ENCODE data around the gene MTOR. TPM values are rescaled to one million over a fixed set of nuclear protein-coding genes. Genes with fewer than 3 reads are reported as not detected.

Gene MTOR
- total and polyA plus RNA-seq, 2 of the 8 experiments (the other 6 are each of a cell fraction or from before 2014, with no cell fraction given): 44.2 to 76.8 TPM

DNA sequence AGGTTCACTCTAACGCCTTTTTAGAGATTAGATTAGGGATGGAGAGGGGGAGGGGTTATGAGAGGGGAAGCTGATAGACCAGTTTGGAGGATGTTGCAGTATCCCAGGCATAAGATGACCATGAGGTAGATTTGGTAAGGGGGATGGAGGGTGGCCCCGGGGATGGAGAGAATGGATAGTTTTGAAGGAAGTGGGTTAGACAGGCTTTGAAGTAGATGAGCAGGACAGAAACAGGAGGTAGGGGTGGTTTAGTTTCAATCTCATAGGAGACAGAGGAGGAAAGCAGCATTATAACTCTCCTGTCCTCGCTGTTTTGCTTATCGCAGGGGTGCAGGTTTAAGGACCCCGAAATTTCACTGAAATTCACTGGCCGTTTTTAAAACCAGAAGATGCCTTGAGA, 22.4 kb upstream of the MTOR start (continued):
- TF ChIP-seq, protein P1, sequence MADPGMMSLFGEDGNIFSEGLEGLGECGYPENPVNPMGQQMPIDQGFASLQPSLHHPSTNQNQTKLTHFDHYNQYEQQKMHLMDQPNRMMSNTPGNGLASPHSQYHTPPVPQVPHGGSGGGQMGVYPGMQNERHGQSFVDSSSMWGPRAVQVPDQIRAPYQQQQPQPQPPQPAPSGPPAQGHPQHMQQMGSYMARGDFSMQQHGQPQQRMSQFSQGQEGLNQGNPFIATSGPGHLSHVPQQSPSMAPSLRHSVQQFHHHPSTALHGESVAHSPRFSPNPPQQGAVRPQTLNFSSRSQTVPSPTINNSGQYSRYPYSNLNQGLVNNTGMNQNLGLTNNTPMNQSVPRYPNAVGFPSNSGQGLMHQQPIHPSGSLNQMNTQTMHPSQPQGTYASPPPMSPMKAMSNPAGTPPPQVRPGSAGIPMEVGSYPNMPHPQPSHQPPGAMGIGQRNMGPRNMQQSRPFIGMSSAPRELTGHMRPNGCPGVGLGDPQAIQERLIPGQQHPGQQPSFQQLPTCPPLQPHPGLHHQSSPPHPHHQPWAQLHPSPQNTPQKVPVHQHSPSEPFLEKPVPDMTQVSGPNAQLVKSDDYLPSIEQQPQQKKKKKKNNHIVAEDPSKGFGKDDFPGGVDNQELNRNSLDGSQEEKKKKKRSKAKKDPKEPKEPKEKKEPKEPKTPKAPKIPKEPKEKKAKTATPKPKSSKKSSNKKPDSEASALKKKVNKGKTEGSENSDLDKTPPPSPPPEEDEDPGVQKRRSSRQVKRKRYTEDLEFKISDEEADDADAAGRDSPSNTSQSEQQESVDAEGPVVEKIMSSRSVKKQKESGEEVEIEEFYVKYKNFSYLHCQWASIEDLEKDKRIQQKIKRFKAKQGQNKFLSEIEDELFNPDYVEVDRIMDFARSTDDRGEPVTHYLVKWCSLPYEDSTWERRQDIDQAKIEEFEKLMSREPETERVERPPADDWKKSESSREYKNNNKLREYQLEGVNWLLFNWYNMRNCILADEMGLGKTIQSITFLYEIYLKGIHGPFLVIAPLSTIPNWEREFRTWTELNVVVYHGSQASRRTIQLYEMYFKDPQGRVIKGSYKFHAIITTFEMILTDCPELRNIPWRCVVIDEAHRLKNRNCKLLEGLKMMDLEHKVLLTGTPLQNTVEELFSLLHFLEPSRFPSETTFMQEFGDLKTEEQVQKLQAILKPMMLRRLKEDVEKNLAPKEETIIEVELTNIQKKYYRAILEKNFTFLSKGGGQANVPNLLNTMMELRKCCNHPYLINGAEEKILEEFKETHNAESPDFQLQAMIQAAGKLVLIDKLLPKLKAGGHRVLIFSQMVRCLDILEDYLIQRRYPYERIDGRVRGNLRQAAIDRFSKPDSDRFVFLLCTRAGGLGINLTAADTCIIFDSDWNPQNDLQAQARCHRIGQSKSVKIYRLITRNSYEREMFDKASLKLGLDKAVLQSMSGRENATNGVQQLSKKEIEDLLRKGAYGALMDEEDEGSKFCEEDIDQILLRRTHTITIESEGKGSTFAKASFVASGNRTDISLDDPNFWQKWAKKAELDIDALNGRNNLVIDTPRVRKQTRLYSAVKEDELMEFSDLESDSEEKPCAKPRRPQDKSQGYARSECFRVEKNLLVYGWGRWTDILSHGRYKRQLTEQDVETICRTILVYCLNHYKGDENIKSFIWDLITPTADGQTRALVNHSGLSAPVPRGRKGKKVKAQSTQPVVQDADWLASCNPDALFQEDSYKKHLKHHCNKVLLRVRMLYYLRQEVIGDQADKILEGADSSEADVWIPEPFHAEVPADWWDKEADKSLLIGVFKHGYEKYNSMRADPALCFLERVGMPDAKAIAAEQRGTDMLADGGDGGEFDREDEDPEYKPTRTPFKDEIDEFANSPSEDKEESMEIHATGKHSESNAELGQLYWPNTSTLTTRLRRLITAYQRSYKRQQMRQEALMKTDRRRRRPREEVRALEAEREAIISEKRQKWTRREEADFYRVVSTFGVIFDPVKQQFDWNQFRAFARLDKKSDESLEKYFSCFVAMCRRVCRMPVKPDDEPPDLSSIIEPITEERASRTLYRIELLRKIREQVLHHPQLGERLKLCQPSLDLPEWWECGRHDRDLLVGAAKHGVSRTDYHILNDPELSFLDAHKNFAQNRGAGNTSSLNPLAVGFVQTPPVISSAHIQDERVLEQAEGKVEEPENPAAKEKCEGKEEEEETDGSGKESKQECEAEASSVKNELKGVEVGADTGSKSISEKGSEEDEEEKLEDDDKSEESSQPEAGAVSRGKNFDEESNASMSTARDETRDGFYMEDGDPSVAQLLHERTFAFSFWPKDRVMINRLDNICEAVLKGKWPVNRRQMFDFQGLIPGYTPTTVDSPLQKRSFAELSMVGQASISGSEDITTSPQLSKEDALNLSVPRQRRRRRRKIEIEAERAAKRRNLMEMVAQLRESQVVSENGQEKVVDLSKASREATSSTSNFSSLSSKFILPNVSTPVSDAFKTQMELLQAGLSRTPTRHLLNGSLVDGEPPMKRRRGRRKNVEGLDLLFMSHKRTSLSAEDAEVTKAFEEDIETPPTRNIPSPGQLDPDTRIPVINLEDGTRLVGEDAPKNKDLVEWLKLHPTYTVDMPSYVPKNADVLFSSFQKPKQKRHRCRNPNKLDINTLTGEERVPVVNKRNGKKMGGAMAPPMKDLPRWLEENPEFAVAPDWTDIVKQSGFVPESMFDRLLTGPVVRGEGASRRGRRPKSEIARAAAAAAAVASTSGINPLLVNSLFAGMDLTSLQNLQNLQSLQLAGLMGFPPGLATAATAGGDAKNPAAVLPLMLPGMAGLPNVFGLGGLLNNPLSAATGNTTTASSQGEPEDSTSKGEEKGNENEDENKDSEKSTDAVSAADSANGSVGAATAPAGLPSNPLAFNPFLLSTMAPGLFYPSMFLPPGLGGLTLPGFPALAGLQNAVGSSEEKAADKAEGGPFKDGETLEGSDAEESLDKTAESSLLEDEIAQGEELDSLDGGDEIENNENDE (IDR thresholded peaks at IDR 0.05; ENCODE audit: insufficient replicate concordance, low read length): no peak
- no peak for TF ChIP-seq CREB1 (IDR thresholded peaks at IDR 0.05)
- TF ChIP-seq ASH2L (IDR thresholded peaks at IDR 0.05; ENCODE audit: low read length): no peak
- no peak for TF ChIP-seq EP300 (IDR thresholded peaks at IDR 0.05; ENCODE audit: borderline replicate concordance in 1 of 2, low read depth in 2 of 2, low read length in 2 of 2)

Data from H1 (cell line).